ENCODE results near the gene CXCL17. TPM values are rescaled to one million over a fixed set of nuclear protein-coding genes. Genes with fewer than 3 reads are reported as not detected.

Gene CXCL17
- total RNA-seq, 1 experiment from 2014 or later = 0.34 TPM

GRCh38 chr19:42389899-42390298 lies 52.8 kb downstream of the CXCL17 start, which contains the start of gene CNFN:
TSS of gene CNFN (minus strand) at chr19:42390297. CDS start at chr19:42389037, 1,260 bp downstream.
- no peak for DNase-seq (ENCODE audit: low read depth, low spot score)
- in situ Hi-C loops (cut with HindIII; ENCODE audit: low pct_unique_long_range_greater_than_20kb, low sequenced_read_pairs) = no loop called here

- in situ Hi-C loops (cut with HindIII; ENCODE audit: low pct_unique_long_range_greater_than_20kb, low sequenced_read_pairs) = no loop called here
- no peak for DNase-seq (ENCODE audit: low read depth, low spot score)
Observed at GRCh38 chr19:42388851-42389489, 53.8 kb downstream of the CXCL17 start.

GRCh38 chr19:42386974-42387707 lies 55.6 kb downstream of the CXCL17 start:
- DNase-seq (ENCODE audit: low read depth, low spot score) = peak; percentile 84
- in situ Hi-C loops (cut with HindIII; ENCODE audit: low pct_unique_long_range_greater_than_20kb, low sequenced_read_pairs) = no loop called here

- no peak for DNase-seq (ENCODE audit: low read depth, low spot score)
- in situ Hi-C loops (cut with HindIII; ENCODE audit: low pct_unique_long_range_greater_than_20kb, low sequenced_read_pairs) = no loop called here
Observed at GRCh38 chr19:42380155-42380554, 62.6 kb downstream of the CXCL17 start.

Small RNAs within 50 kb of the gene (small RNA-seq; reads per million reads assigned to genes)
- 0 reads per million in 2 experiments for gene RNU4-60P

Other genes starting within 250 kb of the CXCL17 start
- 19.5 and 23.9 TPM in 2 replicates for gene DEDD2, start 225.3 kb downstream of the CXCL17 start, total RNA-seq (2014; rRNA removed; shearing (Covaris generic))
- gene ZNF526, start 222.6 kb downstream of the CXCL17 start, total RNA-seq (2014; rRNA removed; shearing (Covaris generic)) = 6.8 and 8.9 TPM in 2 replicates
- 18.7 and 19.0 TPM in 2 replicates for gene GSK3A, start 200.3 kb downstream of the CXCL17 start, total RNA-seq (2014; rRNA removed; shearing (Covaris generic))
- gene ERF, start 187.8 kb downstream of the CXCL17 start, total RNA-seq (2014; rRNA removed; shearing (Covaris generic)) = 25.5 and 32.7 TPM in 2 replicates
- gene CIC, start 173.7 kb downstream of the CXCL17 start, total RNA-seq (2014; rRNA removed; shearing (Covaris generic)) = 5.2 and 11.3 TPM in 2 replicates
- 1.1 and 1.2 TPM in 2 replicates for gene PRR19, start 140.8 kb downstream of the CXCL17 start, total RNA-seq (2014; rRNA removed; shearing (Covaris generic))
- gene PAFAH1B3, start 140.3 kb downstream of the CXCL17 start, total RNA-seq (2014; rRNA removed; shearing (Covaris generic)) = 45.4 and 50.9 TPM in 2 replicates
- gene TMEM145, start 129.6 kb downstream of the CXCL17 start, total RNA-seq (2014; rRNA removed; shearing (Covaris generic)) = 0.51 and 0.98 TPM in 2 replicates
- gene MEGF8, start 117.3 kb downstream of the CXCL17 start, total RNA-seq (2014; rRNA removed; shearing (Covaris generic)) = 8.8 and 8.9 TPM in 2 replicates
- 0.77 TPM in 1 of 2 replicates, not detected in the other for gene CNFN, start 52.6 kb downstream of the CXCL17 start, total RNA-seq (2014; rRNA removed; shearing (Covaris generic))
- gene LIPE, start 15.6 kb downstream of the CXCL17 start, total RNA-seq (2014; rRNA removed; shearing (Covaris generic)) = not detected in 2 replicates
- 31.2 and 38.8 TPM in 2 replicates for gene CEACAM1, start 85.5 kb upstream of the CXCL17 start, total RNA-seq (2014; rRNA removed; shearing (Covaris generic))
- not detected in 2 replicates for gene CEACAM8, start 152.0 kb upstream of the CXCL17 start, total RNA-seq (2014; rRNA removed; shearing (Covaris generic))

All from SK-MEL-5 (cell line).